Activated naive CD4-positive, alpha-beta T cell (primary cell): Measurements from ENCODE around the gene TGM3.

Source experiments
- DNase-seq, 4 experiments: peaks; one replicate each; lab custom pipeline; 2025; lab: John Stamatoyannopoulos, UW

The TGM3 gene

DNA sequence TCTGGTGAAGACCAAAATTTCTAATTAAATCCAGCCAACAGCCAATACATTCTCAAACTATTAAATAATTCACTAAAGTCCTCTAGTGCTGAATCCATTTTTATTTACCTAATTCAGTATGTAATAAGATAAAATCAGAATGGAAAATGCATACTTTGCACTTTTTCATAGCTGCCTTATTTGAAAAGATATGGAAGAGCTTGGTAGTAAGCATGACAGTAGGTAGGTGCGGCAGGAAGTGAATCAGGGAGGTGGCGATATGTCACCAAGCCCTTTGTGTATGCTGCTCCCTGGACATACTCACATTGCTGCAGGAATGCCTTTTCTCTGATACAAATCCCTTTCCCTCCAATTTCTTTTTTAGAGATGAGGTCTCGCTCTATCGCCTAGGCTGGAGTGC lies 10.2 kb upstream of the TGM3 start:
- no peak for DNase-seq

DNA sequence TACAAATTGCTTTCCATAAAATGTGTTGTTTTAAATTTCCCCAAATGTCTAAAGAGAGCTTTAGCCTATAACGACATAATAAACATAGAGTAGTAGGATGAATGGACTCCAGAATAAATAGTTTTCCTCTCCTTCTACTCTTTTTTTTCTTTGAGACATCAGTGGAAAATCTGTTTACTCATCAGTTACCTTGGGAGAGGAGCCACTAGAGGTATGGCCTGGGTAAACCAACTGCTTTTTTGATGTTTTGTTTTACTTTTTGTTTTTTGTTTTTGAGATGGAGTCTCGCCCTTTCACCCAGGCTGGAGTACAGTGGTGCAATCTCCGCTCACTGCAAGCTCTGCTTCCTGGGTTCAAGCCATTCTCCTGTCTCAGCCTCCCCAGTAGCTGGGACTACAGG lies 8.3 kb upstream of the TGM3 start:
- no peak for DNase-seq

- no peak for DNase-seq
Measured at GRCh38 chr20:2289475-2289874, 6.3 kb upstream of the TGM3 start.

DNA sequence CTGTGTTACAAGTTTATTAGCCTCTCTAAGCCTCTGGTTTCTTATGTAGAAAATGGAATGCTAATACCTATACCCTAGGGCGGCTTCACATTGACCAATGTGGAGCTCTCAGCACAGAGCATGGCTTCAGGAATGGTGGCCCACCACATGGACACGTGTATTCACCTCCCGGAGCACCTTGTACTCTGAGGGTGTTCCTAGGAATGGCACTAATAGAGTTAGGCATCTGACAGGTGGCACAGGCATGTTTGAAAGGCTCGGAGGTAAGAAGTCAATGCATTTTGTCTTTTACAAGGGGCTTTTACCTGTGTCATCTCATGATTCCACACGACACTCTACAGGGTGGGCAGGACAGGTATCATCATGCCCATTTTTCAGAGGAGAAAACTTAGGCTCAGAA lies 5.3 kb upstream of the TGM3 start:
- no peak for DNase-seq

DNA sequence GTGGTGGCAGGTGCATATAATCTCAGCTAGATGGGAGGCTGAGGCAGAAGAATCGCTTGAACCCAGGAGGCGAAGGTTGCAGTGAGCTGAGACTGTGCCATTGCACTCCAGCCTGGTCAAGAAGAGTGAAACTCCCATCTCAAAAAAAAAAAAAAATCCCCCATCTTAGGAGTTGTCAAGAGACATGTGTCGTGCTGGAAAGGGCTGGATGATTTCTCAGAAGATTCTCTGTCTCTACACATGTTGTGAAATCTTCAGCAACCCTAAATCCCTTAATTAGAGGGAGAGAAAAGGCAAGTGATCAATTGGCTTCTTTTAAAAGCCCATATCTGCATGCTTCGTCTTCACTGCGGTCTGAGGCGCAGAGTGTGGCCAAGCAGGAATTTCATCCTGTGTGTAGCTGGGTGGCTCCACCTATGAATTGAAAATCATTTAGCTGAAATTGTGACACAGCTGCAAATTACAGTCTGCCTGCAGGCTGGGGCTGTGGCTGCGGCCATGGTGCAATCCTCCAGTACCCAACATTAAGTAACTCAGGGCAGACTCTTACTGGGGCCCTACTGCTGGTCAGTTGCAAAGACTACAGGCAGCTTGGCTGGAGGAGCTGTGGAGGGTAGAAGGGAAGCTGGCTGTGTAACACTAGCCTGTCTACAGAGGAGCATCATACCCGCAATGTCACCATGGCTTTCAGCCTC lies 3.2 kb upstream of the TGM3 start:
- DNase-seq = no peak

GRCh38 chr20:2293486-2293885 lies 2.3 kb upstream of the TGM3 start:
- no peak for DNase-seq

DNA sequence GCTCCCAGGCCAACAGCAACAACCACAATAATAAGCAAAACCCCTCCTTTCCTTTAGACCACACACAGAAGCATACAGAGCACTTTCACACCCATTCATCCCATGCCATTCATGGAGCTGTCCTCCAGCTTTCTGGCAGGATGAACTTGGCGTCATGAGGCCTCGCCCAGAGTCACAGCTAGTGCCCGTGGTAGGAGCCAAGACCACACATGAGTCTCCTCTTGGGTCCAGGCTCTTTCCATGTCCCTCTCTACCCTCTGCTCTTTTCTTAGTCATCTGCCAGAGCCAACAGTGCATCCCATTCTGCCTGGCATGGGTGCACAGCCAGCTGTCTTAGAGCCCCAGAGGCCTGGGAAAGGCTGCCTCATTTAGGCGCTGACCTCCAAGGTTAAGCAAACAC lies 1.8 kb upstream of the TGM3 start:
- DNase-seq = no peak

DNA sequence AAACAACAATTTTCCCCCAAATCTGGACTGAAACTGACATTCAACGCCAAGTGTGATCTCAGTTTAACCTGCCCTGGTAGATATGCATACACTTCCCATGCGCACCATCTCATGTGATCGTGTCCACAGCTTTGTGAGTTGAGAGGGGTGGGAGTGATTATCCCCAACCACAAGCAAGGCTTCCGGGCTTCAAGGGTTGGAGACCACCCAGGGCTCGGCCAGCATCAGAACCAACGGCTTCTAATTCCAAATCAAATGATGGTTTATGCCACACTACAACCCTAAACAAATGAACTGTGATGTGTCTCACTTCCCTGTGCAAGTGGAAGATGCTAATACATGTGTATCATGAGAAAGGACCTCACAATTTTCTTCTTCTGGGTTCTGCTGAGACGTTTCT lies 515 bp upstream of the TGM3 start:
- no peak for DNase-seq

GRCh38 chr20:2296524-2297356 lies 939 bp downstream of the TGM3 start:
- DNase-seq = no peak

GRCh38 chr20:2297357-2297728 lies 1.5 kb downstream of the TGM3 start:
- DNase-seq = no peak

DNA sequence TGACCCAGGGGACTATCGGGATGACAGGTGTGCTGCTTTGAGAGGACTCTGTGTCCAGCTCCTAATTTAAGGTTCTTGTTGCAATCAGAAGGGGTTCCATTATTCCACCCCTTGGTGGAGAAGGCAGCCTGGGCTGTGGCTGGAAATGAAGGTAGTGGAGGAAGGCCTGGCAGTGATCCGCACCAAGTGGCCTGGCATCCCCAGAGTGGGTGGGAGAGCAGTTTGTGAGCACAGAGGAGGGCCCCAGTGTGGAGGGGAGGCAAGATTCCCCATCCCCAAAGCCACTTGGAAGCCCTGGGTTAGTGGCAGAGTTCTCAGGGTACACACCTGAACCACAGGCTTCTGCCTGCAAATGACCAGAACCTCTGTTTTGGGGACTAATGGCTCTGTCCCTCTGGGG lies 2.3 kb downstream of the TGM3 start:
- no peak for DNase-seq

DNA sequence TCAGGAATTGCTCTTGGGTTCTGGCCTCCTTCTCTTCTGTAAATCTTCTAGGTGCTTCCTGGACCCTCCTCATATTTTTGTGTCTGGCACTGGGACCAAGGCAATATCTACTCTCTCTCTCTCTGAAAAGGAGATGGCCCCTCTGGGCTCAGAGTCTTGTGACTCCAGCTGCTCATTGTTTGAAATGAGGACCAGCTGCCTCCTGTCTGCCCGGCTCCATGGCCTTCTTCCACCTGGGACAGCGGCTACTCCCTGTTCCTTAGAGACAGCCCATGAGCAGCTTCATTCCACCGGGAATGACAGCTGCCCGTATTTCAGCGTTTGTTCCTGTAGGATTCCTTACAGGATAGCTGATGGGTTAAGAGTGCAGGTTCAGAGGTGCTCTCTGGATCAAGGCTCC lies 2.9 kb downstream of the TGM3 start:
- DNase-seq = no peak

GRCh38 chr20:2299301-2299700 lies 3.5 kb downstream of the TGM3 start:
- no peak for DNase-seq

GRCh38 chr20:2300002-2300401 lies 4.2 kb downstream of the TGM3 start:
- no peak for DNase-seq

- no peak for DNase-seq
Measured at GRCh38 chr20:2300420-2300819, 4.6 kb downstream of the TGM3 start.

DNA sequence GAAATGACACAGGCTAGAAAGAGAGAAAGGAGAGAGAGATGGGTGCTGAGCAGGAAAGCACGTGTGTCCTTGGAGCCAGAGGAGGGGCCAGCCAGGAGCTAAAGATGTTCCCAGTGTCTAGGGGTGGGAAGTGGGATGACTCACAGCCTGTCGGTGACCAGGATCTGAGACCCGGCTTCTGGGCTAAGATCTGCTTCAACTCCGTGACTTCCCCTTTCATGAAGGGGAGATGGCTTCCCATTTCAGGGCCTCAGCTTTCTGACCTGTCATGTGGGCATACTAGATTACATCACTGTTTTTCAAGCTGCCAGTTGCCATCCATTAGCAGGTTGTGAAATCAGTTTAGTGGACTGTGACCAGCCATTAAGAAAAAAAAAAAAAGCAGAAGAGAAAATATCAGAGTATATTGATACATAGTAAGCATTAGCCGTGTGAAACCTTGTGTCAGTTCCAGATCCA lies 5.4 kb downstream of the TGM3 start:
- no peak for DNase-seq

DNA sequence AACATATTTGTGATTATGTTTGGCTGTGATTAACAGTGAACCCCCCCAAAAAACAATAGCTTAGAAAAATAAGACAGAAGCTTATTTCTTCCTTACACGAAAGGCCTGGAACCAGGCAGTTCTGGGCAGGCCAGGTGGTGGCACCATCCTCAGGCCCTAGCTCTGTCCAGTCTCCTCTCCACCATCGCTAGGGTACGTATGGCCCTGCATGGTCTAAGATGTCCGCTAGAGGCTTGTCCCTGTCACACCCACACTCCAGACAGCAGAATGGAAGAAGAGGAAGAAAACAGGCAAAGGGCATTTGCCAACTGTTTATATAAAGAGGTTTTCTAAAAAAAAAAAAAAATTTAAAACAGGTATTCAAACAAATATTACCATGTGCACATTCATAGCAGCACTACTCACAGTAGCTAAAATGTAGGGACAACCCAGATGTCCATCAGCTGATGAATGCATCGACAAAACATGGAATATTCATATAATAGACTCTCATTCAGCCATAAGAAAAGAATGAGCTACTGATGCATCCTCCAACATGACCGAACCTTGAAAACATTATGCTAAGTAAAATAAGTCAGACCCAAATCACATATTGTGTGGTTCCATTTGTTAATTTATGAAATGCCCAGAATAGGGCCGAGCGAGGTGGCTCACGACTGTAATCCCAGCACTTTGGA lies 6.7 kb downstream of the TGM3 start:
- no peak for DNase-seq

- DNase-seq = no peak
Measured at GRCh38 chr20:2303673-2304072, 7.9 kb downstream of the TGM3 start.

GRCh38 chr20:2304180-2304579 lies 8.4 kb downstream of the TGM3 start:
- DNase-seq = no peak

DNA sequence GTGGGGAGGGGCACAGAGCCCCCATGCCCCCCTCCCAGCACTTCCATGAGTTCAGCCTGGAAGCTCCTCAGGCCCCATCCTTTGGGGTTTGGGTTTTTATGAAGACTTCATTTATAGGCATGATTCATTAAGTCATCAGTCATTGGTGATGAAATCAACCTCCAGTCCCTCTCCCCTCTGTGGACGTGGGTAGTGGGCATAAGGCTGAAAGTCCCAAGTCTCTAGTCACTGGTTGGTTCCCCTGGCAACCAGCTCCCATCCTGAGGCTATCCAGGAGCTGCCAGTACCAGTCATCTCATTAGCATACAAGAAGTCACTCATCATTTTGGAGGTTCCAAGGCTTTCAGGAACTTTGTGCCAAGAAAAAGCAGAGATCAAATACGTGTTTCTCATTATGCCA lies 9.2 kb downstream of the TGM3 start:
- DNase-seq = no peak

- no peak for DNase-seq
Measured at GRCh38 chr20:2305479-2305878, 9.7 kb downstream of the TGM3 start.

GRCh38 chr20:2305946-2306345 lies 10.1 kb downstream of the TGM3 start:
- no peak for DNase-seq

DNA sequence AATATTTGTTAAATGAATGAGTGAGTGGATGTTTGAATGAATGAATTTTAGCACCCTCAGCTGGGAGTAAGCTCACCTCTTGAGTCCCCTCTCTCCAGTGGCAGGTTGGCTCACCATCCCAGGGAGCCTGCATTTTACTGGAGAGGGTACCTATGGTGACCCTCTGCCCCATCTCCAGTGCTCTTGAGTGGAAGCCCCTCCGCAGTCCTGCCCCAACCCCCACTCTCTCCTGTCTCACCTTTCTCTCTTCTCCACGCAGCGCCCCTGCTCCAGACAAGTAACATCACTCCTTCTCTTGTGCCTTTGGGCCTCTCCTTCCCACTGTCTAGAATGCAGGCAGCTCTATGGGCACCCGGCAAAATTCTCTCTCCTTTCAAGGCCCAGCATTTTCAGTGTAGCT lies 11.3 kb downstream of the TGM3 start:
- no peak for DNase-seq
